Peyer's patch (tissue), 4 donors: ENCODE results near the gene DCC. TPM values are rescaled to one million over a fixed set of nuclear protein-coding genes. Genes with fewer than 3 reads are reported as not detected.

Experiments
- DNase-seq, 3 donors: peaks; one replicate each; pipeline ENCODE4 v3.0.0-alpha.2; 2017 to 2019
- H3K27ac ChIP-seq, 4 donors: fragments of 200-600 bp; sonication (generic); one replicate each; pipeline ENCODE4 v1.5.1; 2016 to 2019
- H3K27me3 ChIP-seq, 2 donors: fragments of 200-600 bp; sonication (generic); one replicate each; pipeline ENCODE4 v1.5.1; 2019
- H3K36me3 ChIP-seq, 3 donors: fragments of 200-600 bp; sonication (generic); one replicate each; pipeline ENCODE4 v1.5.1; 2016 to 2019
- H3K4me1 ChIP-seq, 4 donors: fragments of 200-600 bp; sonication (generic); one replicate each; pipeline ENCODE4 v1.5.1; 2016 to 2019
- H3K4me3 ChIP-seq, 4 donors: fragments of 200-600 bp; sonication (generic); 1 replicate in 3 of 4; 2 replicates in 1 of 4; pipeline ENCODE4 v1.5.1; 2016 to 2019; ENCODE audit warnings: mild to moderate bottlenecking in 1 of 4
- H3K9me3 ChIP-seq, 4 donors: fragments of 200-600 bp; sonication (generic); one replicate each; pipeline ENCODE4 v1.5.1; 2016 to 2019; ENCODE audit warnings: mild to moderate bottlenecking in 1 of 4
- CTCF ChIP-seq, 6 experiments: fragments of 450-650 bp in 4 of 6; fragments of 200-600 bp in 2 of 6; sonication (generic) in 1 of 6; IDR thresholded peaks; one replicate each; pipeline ENCODE4 v1.5.1; 2017 to 2019; ENCODE audit warnings: antibody characterized with exemption in 6 of 6, mild to moderate bottlenecking in 3 of 6, moderate library complexity in 1 of 6
- POLR2A ChIP-seq, 2 donors: fragments of 450-650 bp; IDR thresholded peaks; one replicate each; pipeline ENCODE4 v1.5.1; 2017; ENCODE audit warnings: antibody characterized with exemption in 2 of 2, mild to moderate bottlenecking in 2 of 2, moderate library complexity in 2 of 2
- total RNA-seq, 4 donors: library from RNA; depleted of rRNA; stranded (reverse); fragments of >200 nt; gene quantifications; one replicate each; pipeline ENCODE4 v1.1.0, GENCODE V29; 2016

Gene DCC
- total RNA-seq, 4 donors from 2014 or later = 0.13 TPM; not detected in 3

- no peak for TF ChIP-seq POLR2A (IDR thresholded peaks at IDR 0.05)
- TF ChIP-seq CTCF (IDR thresholded peaks at IDR 0.05) = no peak
- no peaks in the 10 kb centered on the region for H3K9me3 ChIP-seq
- H3K4me3 ChIP-seq = no peak overlapping the region
- no peak for DNase-seq
- H3K36me3 ChIP-seq = no peaks in the 10 kb centered on the region
- H3K27me3 ChIP-seq = no peaks in the 10 kb centered on the region
- no peaks in the 10 kb centered on the region for H3K4me1 ChIP-seq
- no peak overlapping the region for H3K27ac ChIP-seq
Observed at GRCh38 chr18:53028565-53028964, 688.6 kb downstream of the DCC start.

- H3K27ac ChIP-seq = no peak overlapping the region
- H3K9me3 ChIP-seq = no peaks in the 10 kb centered on the region
- H3K36me3 ChIP-seq = no peaks in the 10 kb centered on the region
- no peak for TF ChIP-seq CTCF (IDR thresholded peaks at IDR 0.05)
- no peak for TF ChIP-seq POLR2A (IDR thresholded peaks at IDR 0.05)
- no peak for DNase-seq
- H3K27me3 ChIP-seq = no peaks in the 10 kb centered on the region
- H3K4me3 ChIP-seq = no peak overlapping the region
- H3K4me1 ChIP-seq = no peaks in the 10 kb centered on the region
Observed at GRCh38 chr18:53033128-53033527, 693.1 kb downstream of the DCC start.

GRCh38 chr18:53038608-53039007 lies 698.6 kb downstream of the DCC start:
- no peaks in the 10 kb centered on the region for H3K4me1 ChIP-seq
- H3K36me3 ChIP-seq = no peaks in the 10 kb centered on the region
- no peaks in the 10 kb centered on the region for H3K9me3 ChIP-seq
- no peak overlapping the region for H3K4me3 ChIP-seq
- no peak for TF ChIP-seq POLR2A (IDR thresholded peaks at IDR 0.05)
- no peak for TF ChIP-seq CTCF (IDR thresholded peaks at IDR 0.05)
- H3K27me3 ChIP-seq = no peaks in the 10 kb centered on the region
- no peak for DNase-seq
- no peak overlapping the region for H3K27ac ChIP-seq

- Histone ChIP-seq H3K4me1 (no peaks in the 10 kb centered on the region), H3K36me3 (no peaks in the 10 kb centered on the region), H3K27ac (no peak overlapping the region), H3K4me3 (no peak overlapping the region), H3K27me3 (no peaks in the 10 kb centered on the region), H3K9me3 (no peaks in the 10 kb centered on the region)
- no peak for DNase-seq
- TF ChIP-seq CTCF (IDR thresholded peaks at IDR 0.05) (no peak), POLR2A (IDR thresholded peaks at IDR 0.05) (no peak)
Observed at GRCh38 chr18:53040286-53040685, 700.3 kb downstream of the DCC start.

- Histone ChIP-seq H3K36me3 (no peaks in the 10 kb centered on the region), H3K27me3 (no peaks in the 10 kb centered on the region), H3K27ac (no peak overlapping the region), H3K4me3 (no peak overlapping the region), H3K9me3 (no peaks in the 10 kb centered on the region), H3K4me1 (no peaks in the 10 kb centered on the region)
- TF ChIP-seq CTCF (IDR thresholded peaks at IDR 0.05) = no peak
- TF ChIP-seq POLR2A (IDR thresholded peaks at IDR 0.05) = no peak
- DNase-seq = no peak
Observed at GRCh38 chr18:53056064-53056463, 716.1 kb downstream of the DCC start.

GRCh38 chr18:53070788-53071187 lies 730.8 kb downstream of the DCC start:
- Histone ChIP-seq H3K9me3 (no peaks in the 10 kb centered on the region), H3K27me3 (no peaks in the 10 kb centered on the region), H3K36me3 (no peaks in the 10 kb centered on the region), H3K4me1 (no peaks in the 10 kb centered on the region), H3K27ac (no peak overlapping the region), H3K4me3 (no peak overlapping the region)
- TF ChIP-seq POLR2A (IDR thresholded peaks at IDR 0.05) = no peak
- TF ChIP-seq CTCF (IDR thresholded peaks at IDR 0.05) = no peak
- DNase-seq = no peak
